Prostate gland (tissue), 2 donors: ENCODE measurements around the gene RIT2.

Experiments
- POLR2AphosphoS5 ChIP-seq: sonication (generic); formaldehyde crosslinking; IDR thresholded peaks from one replicate; pipeline ENCODE4 v1.6.1; 2017; ENCODE audit warnings: antibody characterized with exemption
- TF ChIP-seq, protein P1 (sequence below), 4 experiments: fragments of 200-600 bp in 2 of 4; fragments of 450-650 bp in 2 of 4; sonication (generic) in 2 of 4; IDR thresholded peaks; 1 replicate in 3 of 4; 2 replicates in 1 of 4; pipeline ENCODE4 v1.5.1; 2016 to 2019; ENCODE audit warnings: antibody characterized with exemption in 4 of 4, mild to moderate bottlenecking in 2 of 4, moderate library complexity in 2 of 4

DNA sequence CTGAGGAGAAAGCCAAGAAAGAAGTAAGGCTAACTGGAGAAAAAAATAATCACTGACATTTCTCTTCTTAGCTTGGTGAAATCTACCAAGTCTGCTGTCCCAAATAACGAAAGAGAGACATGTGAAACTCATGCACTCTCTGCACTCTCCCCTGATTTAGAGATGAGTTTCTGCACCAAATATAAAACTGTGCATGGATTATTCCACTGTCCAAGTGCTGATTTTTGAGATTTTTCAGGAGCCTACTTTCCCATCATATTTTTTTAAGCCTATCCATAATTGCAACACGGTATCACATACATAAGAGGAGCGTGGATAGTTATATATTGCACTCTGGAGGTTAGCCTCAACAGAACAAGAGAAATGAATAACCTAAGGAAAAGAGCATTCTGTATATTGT is 10.0 kb upstream of the RIT2 start:
- TF ChIP-seq, protein P1, sequence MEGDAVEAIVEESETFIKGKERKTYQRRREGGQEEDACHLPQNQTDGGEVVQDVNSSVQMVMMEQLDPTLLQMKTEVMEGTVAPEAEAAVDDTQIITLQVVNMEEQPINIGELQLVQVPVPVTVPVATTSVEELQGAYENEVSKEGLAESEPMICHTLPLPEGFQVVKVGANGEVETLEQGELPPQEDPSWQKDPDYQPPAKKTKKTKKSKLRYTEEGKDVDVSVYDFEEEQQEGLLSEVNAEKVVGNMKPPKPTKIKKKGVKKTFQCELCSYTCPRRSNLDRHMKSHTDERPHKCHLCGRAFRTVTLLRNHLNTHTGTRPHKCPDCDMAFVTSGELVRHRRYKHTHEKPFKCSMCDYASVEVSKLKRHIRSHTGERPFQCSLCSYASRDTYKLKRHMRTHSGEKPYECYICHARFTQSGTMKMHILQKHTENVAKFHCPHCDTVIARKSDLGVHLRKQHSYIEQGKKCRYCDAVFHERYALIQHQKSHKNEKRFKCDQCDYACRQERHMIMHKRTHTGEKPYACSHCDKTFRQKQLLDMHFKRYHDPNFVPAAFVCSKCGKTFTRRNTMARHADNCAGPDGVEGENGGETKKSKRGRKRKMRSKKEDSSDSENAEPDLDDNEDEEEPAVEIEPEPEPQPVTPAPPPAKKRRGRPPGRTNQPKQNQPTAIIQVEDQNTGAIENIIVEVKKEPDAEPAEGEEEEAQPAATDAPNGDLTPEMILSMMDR (IDR thresholded peaks at IDR 0.05): no peak
- no peak for TF ChIP-seq POLR2AphosphoS5
